ENCODE measurements around the gene COL19A1. TPM values are rescaled to one million over a fixed set of nuclear protein-coding genes. Genes with fewer than 3 reads are reported as not detected.

Gene COL19A1
- total and polyA plus RNA-seq, 2 experiments from 2014 or later: not detected

DNA sequence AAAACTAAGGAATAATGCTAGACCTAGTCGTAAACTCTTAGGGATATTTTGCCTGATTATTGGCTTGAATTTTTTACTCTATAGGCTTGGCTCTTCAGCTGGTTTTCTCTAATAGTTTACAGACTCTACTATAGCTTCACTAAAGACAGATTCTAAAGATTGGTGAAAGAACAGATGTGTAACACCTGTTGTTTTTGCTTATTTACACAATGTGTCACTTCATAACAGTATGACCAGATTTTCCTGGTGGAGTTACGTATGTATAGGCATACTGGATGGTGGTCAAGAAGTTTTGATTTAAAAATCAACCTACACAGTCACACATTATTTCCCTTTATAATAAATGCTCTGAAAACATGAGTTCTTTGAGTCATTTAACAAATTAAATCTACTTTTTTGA is 4.8 kb downstream of the COL19A1 start:
- no peaks in the 10 kb centered on the region for H3K36me3 Mint-ChIP-seq (ENCODE audit: low read depth)
- peaks cover 19% of the 10 kb centered on the region for H3K4me1 Mint-ChIP-seq
- Histone ChIP-seq H2AFZ (no peak overlapping the region), H3K27ac (ENCODE audit: low read depth) (no peak overlapping the region), H3K4me1 (ENCODE audit: insufficient read depth) (peaks cover 10% of the 10 kb centered on the region), H3K4me2 (no peak overlapping the region), H3K36me3 (ENCODE audit: insufficient read depth) (no peaks in the 10 kb centered on the region), H3K79me2 (replicated peaks; ENCODE audit: insufficient read depth) (no peaks in the 10 kb centered on the region), H3F3A (replicated peaks; ENCODE audit: low read depth) (no peaks in the 10 kb centered on the region), H4K20me1 (replicated peaks; ENCODE audit: insufficient read depth) (no peaks in the 10 kb centered on the region), H3K4me3 (no peak overlapping the region), H3K27me3 (ENCODE audit: insufficient read depth) (peaks cover 29% of the 10 kb centered on the region), H3K9me2 (ENCODE audit: insufficient read depth) (peaks cover 10% of the 10 kb centered on the region; the same call in 1 of the 2 replicates)
- ATAC-seq: no peak
- TF ChIP-seq ZNF114 (CRISPR knock-in tag; IDR thresholded peaks at IDR 0.05): no peak
- DNase-seq (ENCODE audit: low spot score): no peak
- H3K27ac Mint-ChIP-seq: no peak overlapping the region
- H3K4me3 Mint-ChIP-seq: no peak overlapping the region
- no peaks in the 10 kb centered on the region for H3K9me3 Mint-ChIP-seq
- H3K27me3 Mint-ChIP-seq (ENCODE audit: insufficient read depth, low read depth, poor library complexity): peaks cover 22% of the 10 kb centered on the region

- ATAC-seq (no peak), DNase-seq (ENCODE audit: low spot score) (no peak)
- Mint-ChIP-seq H3K36me3 (ENCODE audit: low read depth) (no peaks in the 10 kb centered on the region), H3K4me3 (no peak overlapping the region), H3K4me1 (peaks cover 9% of the 10 kb centered on the region), H3K27me3 (ENCODE audit: insufficient read depth, low read depth, poor library complexity) (peaks cover 3% of the 10 kb centered on the region), H3K9me3 (no peaks in the 10 kb centered on the region), H3K27ac (no peak overlapping the region)
- Histone ChIP-seq H3K4me1 (ENCODE audit: insufficient read depth) (peaks cover 5% of the 10 kb centered on the region; the same call in 1 of the 2 replicates), H3K36me3 (ENCODE audit: insufficient read depth) (no peaks in the 10 kb centered on the region), H3K27ac (ENCODE audit: low read depth) (no peak overlapping the region), H4K20me1 (replicated peaks; ENCODE audit: insufficient read depth) (no peaks in the 10 kb centered on the region), H2AFZ (no peak overlapping the region), H3K4me2 (no peak overlapping the region), H3K9me2 (ENCODE audit: insufficient read depth) (peaks cover 10% of the 10 kb centered on the region; the same call in 1 of the 2 replicates), H3F3A (replicated peaks; ENCODE audit: low read depth) (no peaks in the 10 kb centered on the region), H3K4me3 (no peak overlapping the region), H3K27me3 (ENCODE audit: insufficient read depth) (peaks cover 7% of the 10 kb centered on the region), H3K79me2 (replicated peaks; ENCODE audit: insufficient read depth) (no peaks in the 10 kb centered on the region)
- TF ChIP-seq ZNF331 (CRISPR knock-in tag; IDR thresholded peaks at IDR 0.05; ENCODE audit: low read depth): no peak
- no peak for TF ChIP-seq STAT1 (IDR thresholded peaks at IDR 0.05; ENCODE audit: unreplicated experiment)
- TF ChIP-seq CREB1 (CRISPR knock-in tag; IDR thresholded peaks at IDR 0.05; ENCODE audit: low read depth): no peak
- TF ChIP-seq ZNF114 (CRISPR knock-in tag; IDR thresholded peaks at IDR 0.05): no peak
- TF ChIP-seq POLR2AphosphoS5 (IDR thresholded peaks at IDR 0.05; ENCODE audit: low read depth): no peak
- TF ChIP-seq JUNB (IDR thresholded peaks at IDR 0.05; ENCODE audit: unreplicated experiment): no peak
- TF ChIP-seq NANOG (IDR thresholded peaks at IDR 0.05; ENCODE audit: borderline replicate concordance): no peak
- TF ChIP-seq, protein P1, sequence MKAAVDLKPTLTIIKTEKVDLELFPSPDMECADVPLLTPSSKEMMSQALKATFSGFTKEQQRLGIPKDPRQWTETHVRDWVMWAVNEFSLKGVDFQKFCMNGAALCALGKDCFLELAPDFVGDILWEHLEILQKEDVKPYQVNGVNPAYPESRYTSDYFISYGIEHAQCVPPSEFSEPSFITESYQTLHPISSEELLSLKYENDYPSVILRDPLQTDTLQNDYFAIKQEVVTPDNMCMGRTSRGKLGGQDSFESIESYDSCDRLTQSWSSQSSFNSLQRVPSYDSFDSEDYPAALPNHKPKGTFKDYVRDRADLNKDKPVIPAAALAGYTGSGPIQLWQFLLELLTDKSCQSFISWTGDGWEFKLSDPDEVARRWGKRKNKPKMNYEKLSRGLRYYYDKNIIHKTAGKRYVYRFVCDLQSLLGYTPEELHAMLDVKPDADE (IDR thresholded peaks at IDR 0.05): no peak
- no peak for TF ChIP-seq REST (IDR thresholded peaks at IDR 0.05; ENCODE audit: unreplicated experiment)
- TF ChIP-seq CTCF (conservative IDR thresholded peaks at IDR 0.05; ENCODE audit: low read depth in 2 of 2): no peak
- TF ChIP-seq EZH2phosphoT487 (IDR thresholded peaks at IDR 0.05; ENCODE audit: unreplicated experiment): no peak
These were observed 6.9 kb downstream of the COL19A1 start for GRCh38 chr6:69873291-69873690.

Measured in GM23338 (cell line).